HG02763 (cell line): ENCODE data around the gene CUL4A.
"Not testable (repeated sequence)": the region's sequence is repeated elsewhere in the genome, so short reads cannot be mapped to it uniquely, and the experiment has no call there.

Experiments used
- ATAC-seq: cut with Tn5 transposase; IDR thresholded peaks from one replicate; pipeline ENCODE4 v1.9.1; 2021; ENCODE audit warnings: mild to moderate bottlenecking, moderate library complexity; ENCODE audit not compliant: unreplicated experiment

Gene CUL4A

DNA sequence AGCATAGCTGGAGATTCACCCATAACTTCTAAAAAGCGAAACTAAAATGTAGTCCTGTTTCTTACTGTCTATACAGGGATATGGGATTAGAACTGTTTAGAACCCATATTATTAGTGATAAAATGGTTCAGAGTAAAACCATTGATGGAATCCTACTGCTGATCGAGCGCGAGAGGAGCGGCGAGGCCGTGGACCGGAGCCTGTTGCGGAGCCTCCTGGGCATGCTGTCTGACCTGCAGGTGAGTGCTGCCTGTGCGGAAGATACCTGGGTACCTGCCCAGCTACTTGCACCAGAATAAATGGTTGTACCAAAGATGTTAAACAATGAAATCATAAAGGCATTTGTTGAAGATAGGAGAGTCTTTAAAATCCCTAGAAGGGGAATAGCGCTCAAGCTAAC is 23.7 kb downstream of the CUL4A start:
- ATAC-seq, result no peak

DNA sequence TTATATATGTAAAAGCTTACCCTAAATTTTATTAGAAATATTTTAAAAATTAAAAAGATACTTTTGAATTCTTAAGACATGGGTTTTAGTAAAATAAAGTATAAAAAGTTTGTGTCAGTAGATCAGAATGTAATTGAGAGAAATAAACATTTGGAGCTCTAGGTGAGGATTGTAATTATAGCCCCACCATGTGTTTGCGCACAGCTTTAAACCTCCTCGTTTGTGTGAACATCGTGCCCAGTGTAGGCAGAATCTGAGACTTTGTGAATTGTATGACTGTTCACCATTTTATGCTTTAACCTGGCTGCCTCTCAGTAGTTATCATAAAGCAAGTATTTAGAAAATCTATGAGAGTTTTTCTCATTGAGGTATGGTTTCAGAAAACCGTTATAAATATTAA is 29.1 kb downstream of the CUL4A start:
- ATAC-seq, result no peak

DNA sequence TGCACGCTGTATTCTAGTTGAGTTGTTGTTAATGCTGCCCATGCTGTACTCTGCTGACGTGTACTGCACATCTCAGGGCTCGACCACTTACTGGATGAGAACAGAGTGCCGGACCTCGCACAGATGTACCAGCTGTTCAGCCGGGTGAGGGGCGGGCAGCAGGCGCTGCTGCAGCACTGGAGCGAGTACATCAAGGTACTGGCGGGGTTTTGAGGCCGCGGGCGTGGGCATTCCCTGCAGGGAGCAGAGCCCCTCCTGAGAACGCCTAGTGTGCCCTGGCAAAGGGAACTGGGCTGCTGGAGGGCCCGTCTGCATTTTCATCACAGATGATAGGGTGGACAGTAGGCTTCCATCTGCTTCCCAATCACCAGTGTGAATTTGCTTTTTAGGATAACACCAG is 29.9 kb downstream of the CUL4A start:
- no peak for ATAC-seq

DNA sequence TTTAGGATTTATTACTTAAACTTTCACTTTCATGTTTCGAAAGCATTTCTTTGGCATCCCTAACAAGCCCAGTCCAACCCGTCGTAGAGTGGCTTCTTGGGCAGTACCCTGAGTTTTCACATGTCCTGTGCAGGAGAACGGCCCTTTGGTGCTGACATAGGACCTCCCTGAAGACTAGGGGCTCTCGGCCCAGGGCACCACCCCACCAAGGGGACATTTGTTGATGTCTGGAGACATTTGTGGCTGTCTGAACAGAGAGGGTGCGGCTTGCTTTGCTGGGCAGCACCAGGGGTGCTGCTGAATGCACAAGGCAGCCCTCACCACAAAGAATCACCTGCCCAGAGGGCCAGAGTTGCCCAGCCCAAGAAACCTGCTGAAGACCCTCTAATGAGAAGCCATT is 30.6 kb downstream of the CUL4A start:
- no peak for ATAC-seq

DNA sequence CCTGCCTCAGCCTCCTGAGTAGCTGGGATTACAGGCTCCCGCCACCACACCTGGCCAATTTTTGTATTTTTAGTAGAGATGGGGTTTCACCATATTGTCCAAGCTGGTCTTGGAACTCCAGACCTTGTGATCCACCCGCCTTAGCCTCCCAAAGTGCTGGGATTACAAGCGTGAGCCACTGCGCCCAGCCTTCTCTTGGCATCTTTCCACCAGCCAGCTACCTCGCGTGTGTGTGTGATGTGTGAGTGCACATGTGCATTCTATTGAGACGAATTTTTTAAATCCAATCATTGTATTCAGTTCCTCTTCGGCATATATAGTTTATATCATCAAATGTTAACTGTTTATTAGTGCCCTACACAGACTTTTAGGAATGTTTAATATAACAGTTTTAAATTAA is 32.2 kb downstream of the CUL4A start:
- not testable (repeated sequence) for ATAC-seq

DNA sequence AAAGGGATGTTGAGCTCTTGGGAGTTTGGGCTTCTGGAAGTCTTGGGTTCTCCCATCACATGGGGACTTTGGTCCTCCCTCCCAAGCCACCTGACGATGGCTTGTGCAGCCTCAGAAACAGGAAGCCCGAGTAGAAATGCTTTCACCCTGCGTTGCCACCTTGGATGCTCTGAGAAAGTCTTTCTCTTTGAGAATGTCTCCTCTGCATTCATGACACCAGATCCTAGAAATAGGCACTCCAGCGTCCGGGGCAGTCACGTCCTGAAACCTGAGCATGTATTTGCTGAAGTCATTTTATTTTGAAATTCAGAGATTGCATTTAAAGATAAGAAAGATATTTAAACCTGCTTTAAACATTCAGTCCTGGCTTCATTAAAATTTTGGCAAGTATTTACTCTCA is 34.4 kb downstream of the CUL4A start:
- no peak for ATAC-seq

DNA sequence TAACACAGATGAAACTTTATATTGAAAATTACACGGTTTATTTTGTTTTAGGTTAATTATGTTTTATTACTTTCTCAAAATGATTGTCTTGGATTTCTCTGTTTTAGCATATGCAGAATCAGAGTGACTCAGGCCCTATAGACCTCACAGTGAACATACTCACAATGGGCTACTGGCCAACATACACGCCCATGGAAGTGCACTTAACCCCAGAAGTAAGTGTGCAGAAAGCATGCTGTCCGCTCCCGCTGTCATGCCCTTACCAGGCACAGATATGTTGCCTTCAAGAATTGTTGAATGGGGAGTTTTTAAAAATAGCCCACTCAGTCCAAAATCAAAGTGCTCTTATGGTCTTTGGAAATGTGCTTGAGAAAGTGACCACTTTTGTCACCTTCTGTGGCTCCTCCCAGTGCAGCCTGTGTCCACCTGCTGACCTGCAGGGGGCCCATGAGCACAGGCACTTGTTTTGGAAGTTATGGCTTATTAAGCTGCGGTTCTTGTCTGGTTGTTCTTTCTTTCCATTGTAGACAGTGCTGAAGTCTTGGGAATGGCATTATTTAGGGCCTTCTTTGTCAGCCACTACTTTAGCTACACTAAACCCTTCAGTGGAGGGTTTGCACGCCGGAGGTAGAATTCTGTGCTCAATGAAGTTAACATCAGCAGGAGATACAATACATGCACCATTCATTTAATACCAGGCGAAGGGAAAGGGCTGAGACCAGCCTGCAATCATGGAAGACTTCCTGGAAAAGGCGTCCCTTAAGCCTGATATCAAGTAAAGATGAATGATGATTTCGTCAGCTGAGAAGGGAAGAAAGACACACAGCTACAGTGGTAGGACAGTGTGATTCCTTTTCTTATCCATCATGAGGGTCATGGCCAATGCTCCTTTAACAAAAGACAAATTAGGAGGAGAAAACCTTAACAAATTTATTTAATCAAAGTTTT is 36.7 kb downstream of the CUL4A start:
- ATAC-seq, result no peak

DNA sequence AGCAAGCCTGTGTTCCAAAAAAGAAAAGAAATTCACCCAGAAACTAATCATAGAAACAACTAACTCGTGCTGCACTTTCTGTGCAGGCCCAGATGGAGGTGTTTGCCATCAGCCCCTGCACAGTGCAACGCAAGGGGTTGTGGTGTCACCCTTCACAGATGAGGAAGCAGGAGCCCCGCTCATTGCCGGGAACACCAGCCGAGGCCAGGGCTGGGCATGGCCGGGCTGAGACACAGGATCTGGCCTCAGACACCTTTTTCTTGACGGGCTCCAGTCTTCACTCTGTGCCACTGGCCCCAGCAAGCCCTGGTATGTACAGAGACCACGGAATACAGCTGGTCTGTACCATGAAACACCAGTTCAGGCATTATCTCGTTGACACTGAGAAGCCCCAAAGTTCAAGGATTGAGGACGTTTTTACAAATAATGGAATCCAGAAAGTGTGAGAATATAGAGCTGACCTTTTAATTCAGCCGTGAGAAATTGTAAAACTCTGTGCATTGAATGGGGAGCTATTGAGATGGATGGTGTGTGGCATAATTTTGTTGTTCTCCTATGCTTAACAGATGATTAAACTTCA is 43.2 kb downstream of the CUL4A start:
- ATAC-seq, result no peak

DNA sequence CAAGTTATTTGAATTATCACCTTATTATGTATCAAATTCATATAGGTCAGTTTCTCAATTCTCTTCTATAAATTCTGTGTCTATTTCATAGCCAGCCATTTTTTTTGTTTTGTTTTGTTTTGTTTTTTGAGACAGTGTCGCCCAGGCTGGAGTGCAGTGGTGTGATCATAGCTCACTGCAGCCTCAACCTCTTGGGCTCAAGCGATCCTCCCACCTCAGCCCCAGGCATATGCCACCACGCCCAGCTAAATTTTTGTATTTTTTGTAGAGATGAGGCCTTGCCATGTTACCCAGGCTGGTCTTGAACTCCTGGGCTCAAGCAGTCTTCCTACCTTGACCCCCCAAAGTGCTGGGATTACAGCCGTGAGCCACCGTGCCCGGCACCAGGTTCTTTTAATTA is 48.5 kb downstream of the CUL4A start:
- not testable (repeated sequence) for ATAC-seq

DNA sequence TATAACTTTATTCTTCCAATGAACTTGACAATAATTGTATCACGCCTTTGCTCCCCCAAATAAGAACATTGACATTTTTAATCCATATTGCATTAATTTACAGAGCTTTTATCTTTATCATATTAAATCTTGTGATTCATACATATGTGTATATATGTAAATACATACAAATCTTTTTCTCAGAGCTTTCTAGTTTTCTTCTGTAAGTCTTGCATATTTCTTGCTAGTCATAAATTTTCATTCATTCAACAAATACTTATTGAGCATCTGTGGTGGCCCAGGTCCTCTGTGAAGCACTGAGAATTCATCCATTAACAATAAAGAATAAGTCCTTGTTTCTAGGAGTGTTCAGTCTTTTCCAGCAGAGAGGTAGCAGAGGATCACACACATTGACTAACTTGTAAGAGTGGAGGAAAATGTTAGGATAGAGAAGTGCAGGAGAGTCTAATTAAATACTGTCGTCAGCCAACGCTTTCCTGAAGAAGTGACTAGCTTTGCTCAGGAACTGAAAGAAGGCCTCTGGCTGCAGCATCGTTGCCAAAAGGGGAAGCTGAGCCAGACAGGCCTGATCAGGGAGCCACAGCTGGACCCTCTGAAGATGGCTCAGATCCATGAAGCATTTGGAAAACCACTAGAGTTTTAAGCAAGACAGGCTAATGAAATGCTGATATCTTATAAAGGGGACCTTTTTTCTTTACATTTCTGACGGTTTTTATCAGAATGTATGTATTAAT is 49.1 kb downstream of the CUL4A start:
- no peak for ATAC-seq

DNA sequence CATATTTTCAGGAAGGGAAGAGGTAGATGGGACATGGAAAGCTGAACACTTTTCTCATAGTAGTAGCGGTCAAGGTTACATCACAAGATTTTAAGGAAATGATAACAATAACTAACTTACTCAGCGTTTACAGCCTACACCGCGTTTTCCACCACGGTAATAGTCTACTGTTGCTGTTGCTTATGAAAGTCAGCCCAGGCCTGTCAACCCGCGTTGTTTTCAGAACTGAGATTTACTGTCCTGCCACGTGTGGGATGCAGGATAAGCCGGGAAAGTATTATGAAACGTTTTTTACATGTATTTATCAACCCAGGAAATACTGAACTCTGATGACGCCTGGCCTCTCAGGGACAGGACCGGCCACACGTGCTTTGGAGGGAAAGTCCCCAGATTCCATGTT is 51.6 kb downstream of the CUL4A start:
- ATAC-seq, result no peak

DNA sequence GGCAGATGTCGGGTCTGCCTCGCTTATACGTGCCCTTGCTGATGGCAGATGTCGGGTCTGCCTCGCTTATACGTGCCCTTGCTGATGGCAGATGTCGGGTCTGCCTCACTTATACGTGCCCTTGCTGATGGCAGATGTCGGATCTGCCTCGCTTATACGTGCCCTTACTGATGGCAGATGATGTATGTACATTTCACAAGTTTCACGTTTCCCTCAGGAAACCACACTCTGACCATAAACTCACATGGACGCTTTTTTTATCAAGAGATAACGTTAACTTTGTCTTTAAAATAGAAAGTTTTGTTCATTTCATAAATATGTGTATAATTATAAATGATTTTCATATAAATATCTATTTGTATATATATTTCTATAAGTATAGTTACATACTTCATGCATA is 53.6 kb downstream of the CUL4A start:
- not testable (repeated sequence) for ATAC-seq

DNA sequence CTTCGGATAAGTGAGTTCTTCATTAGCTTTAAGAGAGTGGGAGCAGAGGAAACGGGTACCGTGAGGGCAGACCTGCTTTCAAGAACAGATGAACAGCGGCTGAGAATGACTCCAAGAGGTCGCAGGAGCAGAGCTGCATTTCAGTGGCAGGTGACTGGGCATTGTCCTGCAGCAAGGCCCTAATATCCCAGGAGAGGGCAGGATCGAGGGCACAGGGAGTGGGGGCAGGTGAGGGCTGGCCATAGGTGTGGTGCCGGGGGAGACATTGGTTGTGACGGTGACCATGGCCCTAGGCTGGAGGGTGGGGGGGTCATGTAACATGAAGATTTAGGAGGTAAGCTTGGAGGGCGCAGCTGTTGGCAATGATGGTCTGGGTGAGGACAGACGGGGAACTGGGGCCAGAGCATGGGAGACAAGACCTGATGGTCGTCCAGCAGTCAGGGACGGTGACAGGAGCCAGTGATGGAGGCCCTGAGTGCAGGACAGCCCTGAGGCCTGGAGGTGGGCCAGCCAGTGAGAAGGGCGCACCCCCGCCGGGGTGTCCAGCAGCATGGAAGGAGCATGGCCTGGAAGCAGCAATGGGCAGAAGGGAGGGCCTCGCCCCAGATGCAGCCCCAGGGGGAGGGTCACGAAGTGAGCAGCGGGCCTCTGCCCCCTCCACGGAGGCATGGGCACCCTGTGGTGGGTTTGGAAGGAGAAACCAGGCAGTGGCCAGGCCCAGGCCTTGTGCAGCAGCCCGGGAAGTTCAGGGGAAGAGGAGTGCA is 58.4 kb downstream of the CUL4A start:
- ATAC-seq, result no peak

DNA sequence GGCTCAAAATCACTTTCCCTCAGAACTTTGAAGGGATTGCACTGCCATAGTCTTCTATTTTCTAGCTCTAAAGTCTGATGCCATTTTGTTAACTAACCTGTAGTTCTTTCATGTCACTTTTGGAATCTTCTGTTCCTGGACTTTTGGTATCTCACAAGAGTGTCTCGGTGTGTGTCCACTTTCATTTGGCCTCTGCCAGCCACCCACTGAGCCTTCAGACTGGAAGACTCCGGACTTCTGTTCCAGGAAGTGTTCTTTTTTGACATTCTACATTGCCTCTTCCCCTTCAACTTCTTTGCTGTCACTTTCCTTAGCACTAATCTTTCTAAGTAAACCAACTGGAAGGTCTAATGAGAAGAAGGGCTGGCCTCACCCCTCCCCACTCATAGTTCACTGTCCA is 62.6 kb downstream of the CUL4A start:
- ATAC-seq, result no peak

DNA sequence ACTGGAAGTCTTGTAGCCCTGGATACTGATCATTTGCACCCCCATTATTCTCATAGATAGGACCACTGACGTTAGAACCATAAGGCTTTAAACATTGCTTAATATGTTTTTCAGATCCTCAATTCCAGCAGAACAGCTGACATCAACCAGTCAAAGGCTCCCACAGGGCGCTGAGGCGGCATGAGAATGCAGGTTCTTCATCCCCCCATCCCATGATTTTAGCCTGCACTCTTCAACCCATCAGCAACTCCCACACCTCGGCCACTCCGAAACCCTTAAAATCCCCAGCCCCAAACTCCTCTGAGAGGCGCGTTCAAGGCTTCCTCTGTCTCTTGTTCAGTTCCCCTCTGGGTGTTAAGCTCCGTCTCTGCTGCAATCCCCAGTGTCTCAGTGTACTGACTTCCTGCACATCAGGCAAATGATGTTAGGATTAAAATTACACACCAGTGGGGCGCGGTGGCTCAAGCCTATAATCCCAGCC is 63.3 kb downstream of the CUL4A start:
- no peak for ATAC-seq

DNA sequence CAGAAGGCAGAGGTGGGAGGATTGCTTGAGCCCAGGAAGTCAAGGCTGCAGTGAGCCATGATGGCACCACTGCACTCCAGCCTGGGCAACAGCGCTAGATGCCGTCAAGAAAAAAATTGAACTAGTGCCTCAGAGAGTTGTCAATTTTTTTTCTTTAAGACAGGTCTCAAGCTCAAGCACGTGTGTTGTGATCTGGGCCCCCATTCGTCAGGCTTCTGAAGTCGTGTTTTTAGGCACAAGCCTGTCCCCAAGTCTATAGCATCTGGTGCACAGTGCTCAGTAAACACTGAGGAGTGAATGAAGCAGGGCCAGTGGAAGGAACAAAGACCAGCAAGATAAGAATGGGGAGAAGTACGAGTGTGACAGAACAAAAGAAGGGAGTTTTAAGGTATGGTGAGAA is 63.9 kb downstream of the CUL4A start:
- no peak for ATAC-seq

DNA sequence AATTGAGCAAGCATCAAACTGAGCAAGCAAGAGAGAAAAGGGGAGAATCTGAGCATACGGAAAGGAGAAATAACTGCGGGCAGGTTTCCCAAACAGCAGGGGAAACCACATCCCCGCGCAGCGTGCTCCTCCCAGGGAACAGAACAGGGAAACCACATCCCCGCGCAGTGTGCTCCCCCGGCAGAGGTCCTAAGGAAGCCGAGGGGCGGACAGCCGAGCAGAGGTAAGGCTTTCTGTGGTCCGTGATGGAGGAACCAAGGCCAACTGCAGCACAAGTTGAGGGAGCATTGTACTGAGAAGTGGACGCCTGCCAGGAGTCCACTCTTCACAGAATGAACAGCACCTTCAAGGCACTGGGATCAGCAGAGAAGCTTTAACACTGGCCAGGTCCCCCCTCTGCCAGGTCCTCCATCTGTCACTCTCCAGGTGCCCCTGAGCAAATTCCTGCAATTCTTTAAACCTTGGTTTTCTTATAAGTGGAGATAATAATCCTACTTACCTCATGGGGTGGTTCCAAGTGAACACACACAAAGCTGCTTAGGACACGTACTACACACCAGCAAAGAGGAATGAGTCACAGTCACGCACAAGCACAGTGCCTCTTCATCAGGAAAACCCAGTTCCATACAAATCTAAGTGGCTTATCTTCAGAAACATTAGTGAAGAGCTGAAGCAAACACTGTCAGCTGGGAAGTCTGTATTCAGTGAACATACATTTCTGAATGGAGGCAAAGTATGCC is 64.6 kb downstream of the CUL4A start:
- ATAC-seq, result no peak

DNA sequence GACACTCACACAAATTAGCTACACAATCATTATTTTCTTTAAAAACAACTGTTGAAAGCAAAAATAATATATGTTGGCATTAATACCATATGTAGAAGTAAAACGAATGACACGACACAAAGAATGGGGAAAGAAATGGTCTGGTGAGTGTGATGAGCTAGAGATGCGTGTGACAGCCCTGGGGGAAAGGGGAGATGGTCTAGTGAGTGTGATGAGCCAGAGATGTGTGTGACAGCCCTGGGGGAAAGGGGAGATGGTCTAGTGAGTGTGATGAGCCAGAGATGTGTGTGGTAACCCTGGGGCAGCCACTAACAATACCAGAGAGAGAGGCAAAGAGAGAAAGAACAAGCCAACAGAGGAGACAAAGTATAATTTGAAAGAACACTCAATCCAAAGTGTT is 65.3 kb downstream of the CUL4A start:
- no peak for ATAC-seq

DNA sequence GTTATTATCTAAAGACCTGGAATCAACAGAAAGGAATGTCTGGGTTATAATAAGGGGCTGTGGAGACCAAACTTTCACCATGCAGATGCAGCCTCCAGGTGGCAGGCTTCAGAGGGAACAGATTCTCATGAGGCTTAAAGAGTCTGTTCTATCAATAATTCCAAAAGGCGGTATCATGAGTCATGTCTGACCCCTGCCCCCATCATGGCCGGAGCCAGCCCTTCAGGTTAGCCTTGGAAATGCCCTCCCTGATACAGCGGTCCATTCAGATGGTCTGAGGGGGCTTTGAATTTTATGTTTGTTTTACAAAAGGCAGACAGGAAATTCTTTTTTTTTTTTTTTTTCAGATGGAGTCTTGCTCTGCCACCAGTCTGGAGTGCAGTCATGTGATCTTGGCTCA is 66.0 kb downstream of the CUL4A start:
- no peak for ATAC-seq

DNA sequence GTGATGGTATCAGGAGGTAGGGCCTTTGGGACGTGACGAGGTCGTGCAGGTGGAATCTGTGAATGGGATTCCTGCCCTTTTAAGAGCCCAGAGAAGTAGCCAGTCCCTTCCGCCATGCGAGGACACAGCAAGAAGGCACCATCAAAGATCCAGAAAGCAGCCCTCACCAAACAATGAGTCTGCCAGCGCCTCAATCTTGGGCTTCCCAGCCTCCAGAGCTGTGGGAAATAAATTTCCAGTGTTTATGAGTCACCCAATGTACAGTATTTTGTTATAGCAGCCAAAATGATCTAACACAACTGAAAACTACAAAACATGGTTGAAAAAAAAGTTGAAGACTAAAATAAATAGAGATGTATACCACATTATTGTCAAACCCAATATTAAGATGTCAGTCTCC is 70.7 kb downstream of the CUL4A start:
- no peak for ATAC-seq
